GM19043 (cell line): Measurements from ENCODE around the gene TUBGCP2.

Source experiments
- ATAC-seq: cut with Tn5 transposase; IDR thresholded peaks from one replicate; pipeline ENCODE4 v1.9.1; 2021; ENCODE audit warnings: low read depth; ENCODE audit not compliant: unreplicated experiment

TUBGCP2 gene

GRCh38 chr10:133342942-133343341 is 34.3 kb upstream of the TUBGCP2 start:
- ATAC-seq: no peak

DNA sequence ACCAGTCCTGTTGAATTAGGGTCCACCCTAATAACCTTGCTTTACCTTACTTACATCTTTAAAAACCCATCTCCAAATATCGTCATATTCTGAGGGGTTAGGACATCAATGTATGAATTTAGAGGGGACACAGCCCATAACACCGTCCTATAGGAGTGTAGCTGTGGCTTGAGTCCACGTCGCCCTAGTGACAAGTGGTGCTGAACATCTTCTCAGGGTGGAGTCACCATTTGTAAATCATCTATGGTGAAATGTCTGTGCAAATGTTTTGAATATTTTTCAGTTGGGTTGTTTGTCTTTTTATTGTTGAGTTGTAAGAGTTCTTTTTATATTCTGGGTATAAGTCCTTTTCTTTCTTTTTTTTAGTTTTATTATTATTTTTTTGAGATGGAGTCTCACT is 33.3 kb upstream of the TUBGCP2 start:
- no peak for ATAC-seq

DNA sequence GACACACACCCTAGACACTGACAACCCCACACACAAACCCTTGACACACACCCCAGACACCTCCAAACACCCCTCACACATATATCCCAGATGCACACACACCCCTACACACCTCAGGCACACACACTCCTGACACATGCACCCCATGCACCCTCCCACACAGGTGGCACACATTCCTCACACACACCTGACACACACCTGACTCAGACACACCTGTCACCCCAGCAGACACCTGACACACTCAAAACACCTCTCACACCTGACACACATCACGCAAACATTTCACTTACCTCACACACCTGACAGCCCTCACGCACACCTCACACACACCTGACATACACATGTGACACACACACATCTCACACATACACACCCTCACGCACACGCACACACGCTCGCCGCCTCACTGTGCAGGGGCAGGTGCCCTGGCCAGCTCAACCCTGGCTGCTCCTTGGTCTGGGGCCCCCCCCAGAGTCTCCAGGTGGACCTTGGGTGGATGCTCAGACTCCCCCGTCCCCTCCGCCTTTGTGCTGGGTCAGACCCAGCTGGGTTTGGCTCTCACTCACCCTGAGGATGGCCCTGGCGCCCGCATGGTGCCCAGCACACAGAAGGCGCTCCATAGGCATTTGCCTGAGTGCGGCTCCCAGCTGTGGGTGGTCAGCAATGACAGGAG is 31.2 kb upstream of the TUBGCP2 start:
- no peak for ATAC-seq

DNA sequence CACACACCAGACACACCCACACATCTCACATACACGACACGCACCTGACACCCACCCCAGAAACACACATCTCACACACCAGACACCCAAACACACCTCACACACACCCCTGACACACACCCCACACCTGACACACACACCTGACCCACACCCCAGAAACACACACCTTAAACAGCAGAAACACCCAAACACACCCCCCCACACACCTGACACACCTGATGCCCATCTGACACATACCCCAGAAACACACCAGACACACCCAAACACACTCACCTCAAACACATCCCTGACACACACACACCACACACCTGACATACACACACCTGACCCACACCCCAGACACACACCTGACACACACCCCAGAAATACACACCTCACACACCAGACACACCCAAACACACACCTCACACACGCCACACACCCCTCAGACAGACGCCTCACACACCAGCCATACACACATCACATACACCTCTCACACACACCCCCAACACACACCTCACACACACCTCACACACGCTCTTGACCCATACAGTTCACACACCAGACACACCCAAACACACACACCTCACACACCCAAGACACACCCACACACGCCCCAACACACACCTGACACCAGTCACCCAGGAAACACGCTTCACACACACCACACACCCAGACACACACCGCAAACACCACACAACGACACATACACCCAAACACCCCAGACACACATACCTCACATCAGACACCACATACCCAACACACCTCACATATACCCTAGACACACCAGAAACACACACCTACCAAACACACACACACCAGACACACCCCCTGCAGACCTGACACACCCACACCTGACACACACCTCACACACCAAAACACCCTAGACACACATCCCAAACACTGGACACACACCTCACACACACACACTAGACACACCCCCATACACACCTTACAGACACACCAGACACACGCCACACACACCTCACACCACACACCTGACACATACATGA is 29.7 kb upstream of the TUBGCP2 start:
- no peak for ATAC-seq

DNA sequence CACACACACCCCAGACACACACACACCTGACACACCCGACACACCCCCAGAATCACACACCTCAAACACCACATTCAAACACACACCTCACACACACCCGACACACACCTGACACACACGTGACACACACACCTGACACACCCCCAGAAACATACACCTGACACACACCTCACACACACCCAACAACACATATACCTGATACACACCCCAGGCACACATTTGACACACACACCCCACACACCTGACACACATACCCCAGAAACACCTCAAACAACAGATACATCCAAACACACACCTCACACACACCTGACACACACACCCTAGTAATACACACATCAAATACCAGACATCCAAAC is 28.7 kb upstream of the TUBGCP2 start:
- no peak for ATAC-seq

DNA sequence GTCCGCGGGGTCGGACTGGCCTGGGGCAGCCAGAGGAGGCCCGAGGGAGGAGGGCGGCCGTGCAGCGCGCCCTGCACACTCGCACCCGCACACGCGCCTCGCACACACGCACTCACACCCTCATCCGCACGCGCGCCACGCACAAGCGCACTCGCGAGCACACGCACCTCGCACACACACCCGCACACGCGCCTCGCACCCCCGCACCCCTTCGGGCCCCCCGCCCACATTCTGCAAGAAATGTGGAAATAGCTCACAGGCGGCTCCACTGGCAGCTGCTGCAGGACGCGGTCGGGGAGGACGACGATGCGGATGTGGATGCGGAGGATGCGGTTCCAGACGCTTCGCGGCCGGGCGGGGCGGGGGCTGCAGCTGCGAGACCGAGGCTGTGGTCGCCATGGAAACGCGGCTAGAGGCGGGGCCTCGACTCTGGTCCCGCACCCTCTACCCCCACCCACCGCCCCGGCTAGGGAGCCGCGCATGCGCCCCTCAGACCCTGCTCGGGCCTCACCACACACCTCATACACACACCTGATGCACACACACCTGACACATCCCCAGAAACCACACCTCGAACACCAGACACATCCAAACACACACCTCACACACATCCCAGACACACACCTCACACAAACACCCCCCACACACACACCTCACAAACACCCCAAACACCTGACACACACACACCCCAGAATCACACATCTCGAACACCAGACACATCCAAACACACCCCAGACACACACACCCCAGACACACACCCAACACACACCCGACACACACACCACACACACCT is 28.1 kb upstream of the TUBGCP2 start, which contains the start of gene CALY:
CALY (minus strand) TSS at position 320 of the 793 bp plus-strand sequence. CDS start 7,907 bp downstream, outside the sequence.
- ATAC-seq: no peak

GRCh38 chr10:133336118-133336576 is 27.5 kb upstream of the TUBGCP2 start:
- no peak for ATAC-seq

- no peak for ATAC-seq
Observed at GRCh38 chr10:133335246-133336117, 26.8 kb upstream of the TUBGCP2 start.

DNA sequence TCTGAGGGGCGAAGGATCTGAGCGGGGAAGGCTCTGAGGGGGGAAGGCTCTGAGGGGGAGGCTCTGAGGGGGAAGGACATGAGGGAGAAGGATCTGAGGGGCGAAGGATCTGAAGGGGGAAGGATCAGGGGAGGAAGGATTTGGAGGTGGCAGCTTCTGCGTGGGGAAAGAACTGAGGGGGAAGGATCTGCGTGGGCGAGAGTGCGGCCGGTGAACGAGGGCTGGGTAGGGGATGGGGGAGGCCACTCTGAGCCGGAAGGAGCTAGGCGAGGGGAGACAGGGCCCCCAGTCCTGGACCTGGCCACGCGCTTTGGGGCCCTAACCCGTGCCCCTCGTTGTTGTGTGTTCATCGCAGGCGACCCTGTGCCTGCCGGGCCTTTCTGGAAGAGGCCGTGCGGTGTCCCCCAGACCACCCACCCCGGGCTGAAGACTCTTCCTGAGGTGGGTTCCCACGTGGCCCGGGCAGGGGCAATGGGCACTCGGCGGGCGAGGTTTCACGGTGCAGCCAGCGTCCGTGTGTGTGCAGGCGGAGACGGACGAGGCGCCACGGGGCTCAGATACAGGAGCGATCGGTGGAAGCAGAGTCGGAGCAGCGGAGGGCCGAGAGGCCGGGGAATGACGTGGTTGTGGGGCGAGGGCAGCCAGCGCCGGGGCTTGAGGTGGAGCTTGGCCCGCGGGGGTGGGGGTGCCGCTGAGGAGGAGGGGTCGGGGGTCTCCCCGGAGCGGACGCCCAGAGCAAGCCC is 26.0 kb upstream of the TUBGCP2 start:
- ATAC-seq: no peak

GRCh38 chr10:133332936-133333699 is 24.4 kb upstream of the TUBGCP2 start:
- ATAC-seq: no peak

DNA sequence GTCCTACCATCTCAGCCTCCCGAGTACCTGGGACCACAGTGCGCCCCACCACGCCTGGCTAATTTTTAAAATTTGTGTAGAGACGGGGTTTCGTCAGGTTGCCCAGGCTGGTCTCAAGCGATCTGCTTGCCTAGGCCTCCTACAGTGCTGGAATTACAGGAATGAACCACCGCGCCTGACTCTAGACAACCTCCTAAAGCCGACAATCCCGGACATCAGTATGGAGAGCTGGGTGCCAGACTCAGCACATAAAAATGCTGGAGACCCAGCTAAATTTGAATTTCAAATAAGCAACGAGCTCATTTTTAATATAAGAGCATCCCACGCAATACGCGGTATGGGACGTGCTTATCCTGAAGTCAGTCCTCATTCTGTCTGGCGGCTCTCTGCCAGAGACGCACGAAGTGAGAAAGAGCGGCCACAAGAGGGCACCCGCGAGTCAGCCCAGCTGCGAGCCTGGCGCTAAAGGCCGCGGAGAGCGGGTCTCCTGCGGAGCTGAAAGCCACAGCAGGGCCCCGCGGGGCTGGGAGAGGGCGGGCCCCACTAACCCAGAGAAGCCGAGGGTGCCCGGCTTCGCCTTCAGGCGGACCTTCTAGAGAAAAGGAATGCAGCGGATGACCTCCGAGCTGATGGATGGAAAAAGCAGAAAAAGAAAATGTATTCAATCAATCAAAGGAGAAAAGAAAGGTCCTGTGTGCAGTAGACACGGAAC is 21.0 kb upstream of the TUBGCP2 start:
- peak; percentile 90 for ATAC-seq

DNA sequence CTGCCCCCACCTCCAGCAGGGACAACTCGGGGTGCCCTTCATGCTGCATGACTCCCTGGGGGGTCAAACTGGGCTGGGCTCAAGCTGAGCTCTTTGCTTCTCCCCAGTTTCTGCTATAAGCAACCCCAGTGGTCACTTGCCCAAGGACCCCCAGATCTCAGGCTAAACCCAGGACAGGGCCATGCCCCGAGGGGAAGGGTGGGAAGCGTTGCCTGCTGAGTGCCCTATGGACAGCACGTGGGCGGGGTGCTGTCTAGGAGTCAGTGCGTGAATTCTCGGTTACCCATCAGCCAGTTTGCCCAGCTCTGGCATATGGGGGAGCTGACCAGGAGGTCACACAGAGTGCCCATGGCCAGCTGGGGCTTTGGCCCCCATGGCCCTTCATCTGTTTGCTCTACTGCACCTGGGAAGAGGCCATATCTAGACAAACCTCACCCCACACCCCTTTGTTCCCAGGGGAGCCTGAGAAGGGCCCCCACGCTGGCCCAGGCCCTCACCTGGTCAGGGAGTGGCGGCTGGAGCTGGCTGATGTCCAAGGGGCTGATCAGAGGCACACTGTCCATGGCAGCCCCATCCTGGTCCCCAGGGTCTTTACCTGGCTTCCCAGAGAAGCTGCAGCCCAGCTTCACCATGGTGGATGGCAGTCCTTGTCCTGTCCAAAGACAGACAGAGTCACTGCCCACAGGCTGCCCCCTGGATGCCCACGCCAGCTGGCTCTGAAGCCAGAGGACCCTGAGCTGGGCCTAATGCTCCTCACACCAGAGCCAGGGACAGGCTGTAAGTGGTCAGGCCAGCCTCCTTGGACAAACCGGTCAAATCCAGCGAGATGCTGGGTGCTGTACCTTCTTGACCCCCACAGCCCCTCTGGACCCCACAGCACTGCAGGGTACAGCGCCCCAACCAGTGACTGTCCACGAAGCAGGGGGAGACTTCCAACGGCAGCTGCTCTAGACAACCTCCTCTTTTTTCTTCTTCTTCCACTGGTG is 20.0 kb upstream of the TUBGCP2 start:
- ATAC-seq: no peak

DNA sequence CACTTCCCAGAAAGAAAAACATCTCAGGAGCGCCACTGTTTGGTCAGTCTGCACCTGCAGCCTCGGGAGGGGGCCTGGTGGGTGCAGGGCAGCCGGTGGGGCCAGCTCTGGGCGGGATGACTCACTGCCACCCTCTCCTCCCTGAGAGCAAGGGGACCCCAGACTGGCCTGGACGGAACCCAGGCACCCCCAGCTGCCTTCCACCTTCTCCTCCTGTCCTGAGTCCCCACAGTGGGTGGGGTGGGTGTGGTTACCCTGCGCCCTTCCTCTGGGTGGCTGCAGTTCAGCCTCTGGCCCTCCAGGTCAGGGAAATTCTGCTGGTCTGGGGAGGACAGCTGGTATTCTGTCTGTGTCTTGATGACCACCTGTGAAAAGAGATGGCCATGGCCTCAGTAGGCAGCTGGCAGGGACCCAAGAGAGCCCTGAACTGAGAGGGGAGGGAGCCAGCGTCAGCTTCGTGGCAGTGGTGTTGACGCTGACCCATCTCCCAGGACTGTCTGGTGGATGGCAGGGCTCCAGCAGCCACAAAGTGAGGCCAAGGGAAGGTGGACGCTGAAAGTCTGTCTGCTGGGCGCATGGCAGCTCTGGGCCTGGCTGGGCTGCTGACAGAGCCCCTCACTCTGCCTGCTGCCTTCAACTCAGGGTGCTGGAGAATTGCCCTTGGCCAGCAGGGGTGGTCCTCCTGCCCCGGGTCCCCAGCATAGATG is 19.1 kb upstream of the TUBGCP2 start:
- ATAC-seq: no peak

DNA sequence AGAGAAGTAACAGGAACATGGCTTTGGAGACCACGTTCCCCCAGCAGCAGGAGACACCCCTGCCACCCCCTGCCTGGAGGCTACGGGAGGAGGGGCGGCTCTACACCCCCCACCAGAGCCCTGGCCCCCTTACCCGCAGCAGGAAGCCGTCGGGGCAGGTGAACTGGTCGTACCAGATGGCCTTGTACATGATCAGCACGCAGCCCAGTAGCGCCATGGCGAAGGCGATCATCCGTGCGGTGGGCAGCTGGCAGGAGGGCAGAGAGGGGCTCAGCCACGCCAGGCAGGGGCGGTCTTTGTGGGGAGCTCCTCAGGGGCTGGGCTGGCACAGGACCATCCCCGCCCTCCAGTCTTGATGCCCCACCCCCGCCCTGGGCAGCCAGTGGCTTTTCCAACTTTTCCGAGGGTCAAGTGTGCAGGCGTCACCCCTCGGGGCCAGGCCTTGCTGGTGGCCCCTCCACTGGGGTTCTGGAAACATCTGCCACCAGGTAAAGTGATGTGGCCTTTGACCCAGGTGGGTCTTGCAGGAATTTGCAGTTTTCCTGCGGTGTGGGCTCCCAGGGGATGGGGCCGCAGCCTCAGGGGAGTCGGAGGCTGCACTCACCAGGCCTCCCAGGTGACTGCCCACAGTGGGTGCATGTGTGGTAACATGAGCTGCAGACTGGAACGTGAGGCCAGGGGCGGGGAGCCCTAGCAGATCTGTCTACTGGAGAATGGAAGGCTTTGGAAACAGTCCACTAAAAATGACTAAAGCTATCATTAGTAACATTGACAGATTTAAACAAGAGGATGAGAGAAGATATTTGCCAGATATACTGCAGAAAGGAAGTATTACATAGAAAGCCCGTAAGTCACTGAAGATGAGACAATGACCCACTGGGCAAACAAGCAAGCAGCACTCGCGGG is 18.3 kb upstream of the TUBGCP2 start:
- ATAC-seq: no peak

- ATAC-seq: no peak
Observed at GRCh38 chr10:133326223-133326551, 17.5 kb upstream of the TUBGCP2 start.
